ENCODE measurements around the gene PKNOX2.
A peak's percentile ranks its signal among the peaks of the same experiment; 100 is the strongest.
"Not testable (repeated sequence)": the region's sequence is repeated elsewhere in the genome, so short reads cannot be mapped to it uniquely, and the experiment has no call there.

Gene PKNOX2

DNA sequence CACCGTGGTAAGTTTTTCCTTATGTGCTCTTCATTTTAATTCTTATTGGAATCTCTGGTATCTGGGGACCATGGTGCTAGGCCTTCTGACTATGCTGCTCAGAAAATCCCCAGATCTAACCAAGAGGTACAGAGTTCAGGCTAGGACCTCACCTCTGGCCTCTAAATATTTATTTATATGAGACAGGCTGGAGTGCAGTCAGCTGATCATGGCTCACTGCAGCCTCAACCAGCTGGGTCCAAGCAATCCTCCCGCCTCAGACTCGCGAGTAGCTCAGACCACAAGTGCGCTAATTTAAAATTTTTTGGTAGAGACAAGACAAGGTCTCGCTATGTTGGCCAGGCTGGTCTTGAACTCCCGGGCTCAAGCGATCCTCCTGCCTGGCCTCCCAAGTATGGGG lies 38.4 kb downstream of the PKNOX2 start:
- no peak for DNase-seq

DNA sequence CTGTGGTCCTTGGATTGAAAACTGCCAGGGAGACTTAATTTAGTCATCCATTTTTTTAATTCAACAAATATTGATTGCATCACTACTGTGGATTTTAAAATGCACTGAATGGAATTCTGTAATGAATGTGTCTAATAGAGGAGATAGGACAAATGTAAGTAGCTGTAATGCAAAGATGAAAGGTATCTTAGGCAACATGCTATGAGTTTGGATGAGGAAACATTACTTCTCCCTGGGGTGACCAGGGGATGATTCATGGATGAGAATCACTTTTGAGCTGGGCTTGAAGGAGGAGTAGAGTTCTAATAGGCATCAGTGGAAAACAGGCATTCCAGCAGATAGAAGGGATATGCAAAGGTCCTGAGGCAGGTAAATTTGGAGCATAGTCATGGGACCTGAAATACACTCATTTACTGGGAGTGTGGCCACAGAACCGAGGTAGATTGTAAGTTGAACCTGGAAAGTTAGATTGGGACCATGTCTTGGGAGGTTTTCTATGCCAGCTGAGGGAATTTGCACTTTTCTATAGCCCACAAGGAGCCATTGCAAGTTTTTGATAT lies 43.4 kb downstream of the PKNOX2 start:
- peak; percentile 59 for DNase-seq

GRCh38 chr11:125210066-125210465 lies 45.5 kb downstream of the PKNOX2 start:
- DNase-seq, result peak; percentile 13

DNA sequence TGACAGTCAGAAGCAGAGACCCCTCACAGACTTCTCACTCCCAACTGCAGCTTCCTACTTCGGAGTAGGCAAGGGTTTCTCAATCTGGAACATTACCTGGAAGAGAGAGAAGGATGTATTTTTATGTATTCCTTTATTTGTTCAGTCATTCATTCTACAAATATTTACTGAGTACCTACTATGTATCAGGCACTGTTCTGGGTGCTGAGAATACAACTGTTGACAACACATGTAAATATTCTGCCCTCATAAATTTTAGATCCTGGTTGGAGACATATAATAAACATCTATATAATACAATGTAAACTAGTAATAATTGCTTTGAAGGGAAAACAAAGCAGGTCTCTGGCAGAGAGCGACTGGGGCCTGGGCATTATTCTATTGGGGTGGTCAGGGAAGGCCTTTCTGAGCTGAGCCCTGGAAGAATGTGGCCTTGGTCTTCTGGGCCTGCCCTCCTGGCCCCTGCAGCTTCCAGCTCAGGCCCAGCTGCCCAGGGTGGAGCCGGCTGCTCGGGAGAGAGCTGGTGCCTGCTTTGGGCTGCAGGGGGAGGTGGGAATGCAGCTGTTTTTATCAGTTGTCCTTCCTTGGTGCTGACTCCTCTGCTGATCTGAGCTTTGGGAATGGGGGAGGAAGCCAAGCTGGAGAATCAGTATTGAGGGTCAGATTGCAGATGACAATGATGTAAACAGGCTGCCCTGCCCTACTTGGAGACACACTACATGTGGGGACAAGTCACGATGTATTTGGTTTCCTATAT lies 46.8 kb downstream of the PKNOX2 start:
- no peak for DNase-seq

DNA sequence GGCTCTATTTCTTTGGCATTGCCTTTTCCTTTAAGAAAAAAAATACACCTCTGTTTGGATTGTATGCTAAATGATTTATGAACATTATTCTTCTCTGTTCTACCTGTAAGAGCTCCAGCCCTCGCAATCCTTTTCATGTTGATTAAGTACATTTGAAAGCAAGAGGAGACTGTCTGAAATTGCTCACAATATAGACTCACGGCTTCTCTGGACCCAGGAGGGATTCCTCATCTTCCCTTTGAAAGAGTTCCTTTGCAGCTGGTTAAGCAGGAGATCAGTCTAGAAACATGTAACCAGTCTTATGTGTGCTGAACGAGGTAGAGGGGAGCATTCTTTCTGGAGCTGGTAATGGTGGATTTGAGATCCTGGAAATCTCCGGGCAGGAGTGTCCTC lies 47.4 kb downstream of the PKNOX2 start:
- DNase-seq, result no peak

DNA sequence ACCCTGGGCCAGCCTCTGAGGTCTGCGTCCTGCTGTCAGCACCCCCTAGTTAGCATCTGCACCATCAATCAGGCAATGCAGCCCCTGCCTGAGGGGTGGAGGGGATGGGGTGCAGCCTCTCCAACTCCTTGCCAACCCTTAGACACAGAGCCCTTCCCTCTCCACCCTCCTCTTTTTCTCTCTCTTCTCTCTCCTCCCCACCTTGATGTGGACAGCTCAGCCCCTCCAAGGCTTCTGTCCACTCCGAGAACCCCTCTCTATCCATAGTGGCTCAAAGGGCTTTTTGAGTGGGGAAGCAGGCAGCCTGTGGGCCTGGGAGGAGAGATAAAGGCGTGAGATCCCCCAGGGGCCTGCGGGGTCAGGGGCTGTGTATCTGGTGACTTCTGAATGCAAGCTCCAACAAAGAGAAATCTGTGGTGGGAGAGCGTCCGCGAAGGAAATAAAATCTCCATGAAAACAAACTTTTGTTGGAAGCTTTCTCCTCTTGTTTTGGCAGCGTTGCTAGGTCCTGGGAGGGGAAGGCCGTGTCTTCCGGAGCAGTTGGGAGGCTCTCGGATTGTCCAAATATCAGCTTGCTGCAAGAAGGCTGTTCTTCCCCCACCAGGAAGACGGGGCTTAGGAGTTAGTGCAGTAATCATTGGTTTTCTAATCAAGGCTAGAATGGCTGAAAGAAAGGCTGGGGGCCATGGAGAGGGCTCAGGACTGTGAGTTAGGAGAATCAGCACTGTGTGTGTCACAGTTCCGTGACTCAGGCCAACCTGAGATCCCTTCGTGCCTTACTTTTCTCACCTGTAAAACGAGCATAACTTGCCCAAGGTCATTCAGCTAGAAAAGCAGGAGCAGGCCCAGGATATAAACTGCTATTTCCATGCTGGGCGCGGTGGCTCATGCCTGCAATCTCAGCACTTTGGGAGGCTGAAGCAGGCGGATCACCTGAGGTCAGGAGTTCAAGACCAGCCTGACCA lies 50.3 kb downstream of the PKNOX2 start:
- DNase-seq, result no peak

GRCh38 chr11:125215976-125216375 lies 51.4 kb downstream of the PKNOX2 start:
- no peak for DNase-seq

- DNase-seq, result no peak
These were observed 53.8 kb downstream of the PKNOX2 start for GRCh38 chr11:125218336-125218735.

- no peak for DNase-seq
These were observed 56.9 kb downstream of the PKNOX2 start for GRCh38 chr11:125221461-125221860.

DNA sequence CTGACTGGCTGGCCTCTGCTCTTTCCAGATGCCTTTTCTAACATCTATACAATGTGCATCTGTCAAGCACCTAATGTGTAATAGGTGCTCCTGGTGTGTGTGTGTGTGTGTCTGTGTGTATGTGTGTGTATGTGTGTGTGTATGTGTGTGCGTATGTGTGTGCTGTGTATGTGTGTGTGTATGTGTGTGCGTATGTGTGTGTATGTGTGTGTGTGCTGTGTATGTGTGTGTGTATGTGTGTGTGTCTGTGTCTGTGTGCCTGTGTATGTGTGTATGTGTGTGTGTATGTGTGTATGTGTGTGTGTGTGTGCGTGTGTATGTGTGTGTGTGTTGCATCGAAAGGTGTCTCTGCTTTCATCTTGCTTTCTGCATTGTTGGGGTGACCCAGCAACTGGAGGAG lies 57.9 kb downstream of the PKNOX2 start:
- no peak for DNase-seq

DNA sequence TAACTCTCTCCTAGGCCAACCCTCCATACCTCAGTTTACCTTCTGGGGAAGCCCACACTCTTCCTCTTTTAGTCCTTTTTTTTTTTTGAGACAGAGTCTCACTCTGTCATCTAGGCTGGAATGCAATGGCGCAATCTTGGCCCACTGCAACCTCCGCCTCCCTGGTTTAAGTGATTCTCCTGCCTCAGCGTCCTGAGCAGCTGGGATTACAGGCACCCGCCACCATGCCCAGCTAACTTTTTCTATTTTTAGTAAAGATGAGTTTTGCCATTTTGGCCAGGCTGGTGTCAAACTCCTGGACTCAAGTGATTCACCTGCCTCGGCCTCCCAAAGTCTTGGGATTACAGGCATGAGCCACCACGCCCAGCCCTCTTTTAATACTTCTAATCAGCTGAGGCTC lies 58.6 kb downstream of the PKNOX2 start:
- DNase-seq, result not testable (repeated sequence)

- no peak for DNase-seq
These were observed 59.4 kb downstream of the PKNOX2 start for GRCh38 chr11:125223901-125224361.

GRCh38 chr11:125224391-125225021 lies 60.0 kb downstream of the PKNOX2 start:
- peak; percentile 38 for DNase-seq

- DNase-seq, result no peak
These were observed 60.9 kb downstream of the PKNOX2 start for GRCh38 chr11:125225401-125225800.

DNA sequence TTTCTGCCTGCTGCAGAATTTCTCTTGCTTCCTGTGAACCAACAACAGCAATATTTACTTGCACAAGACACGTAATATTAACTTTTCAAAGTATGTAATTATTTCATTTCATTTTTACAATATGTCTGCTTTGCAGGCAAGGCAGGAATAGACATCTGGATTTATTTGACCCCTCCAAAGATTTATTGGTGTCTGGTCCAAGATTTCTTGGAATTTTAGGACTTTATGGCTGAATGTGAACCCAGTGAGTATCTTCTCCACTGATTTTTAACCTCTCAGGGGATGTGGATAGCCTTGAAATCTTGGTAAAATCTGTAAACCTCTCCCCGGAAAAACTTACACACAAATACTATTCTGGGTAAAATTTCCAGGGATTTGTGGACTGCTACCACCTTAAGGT lies 61.5 kb downstream of the PKNOX2 start:
- no peak for DNase-seq

DNA sequence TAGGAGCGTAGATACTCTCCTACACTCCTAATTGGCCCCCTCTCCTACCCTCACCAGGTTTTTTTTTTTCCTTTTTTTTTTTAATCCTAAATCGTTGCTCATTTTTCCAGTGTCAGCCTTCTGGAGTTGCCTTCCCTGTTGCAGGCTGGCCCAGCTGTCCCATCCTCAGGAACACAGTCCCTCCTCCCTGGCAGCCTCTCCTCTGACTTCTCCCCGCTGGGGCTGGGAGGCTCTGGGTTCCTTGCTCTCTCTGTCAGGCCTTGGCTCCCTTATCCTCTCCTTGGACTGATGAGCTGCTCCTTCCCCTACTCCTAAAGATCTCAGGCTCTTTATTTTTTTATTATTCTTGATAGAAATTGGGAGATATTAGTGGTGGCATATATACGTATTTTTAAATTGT lies 62.2 kb downstream of the PKNOX2 start:
- DNase-seq, result no peak

- DNase-seq, result no peak
These were observed 62.6 kb downstream of the PKNOX2 start for GRCh38 chr11:125227151-125227550.

- DNase-seq, result no peak
These were observed 63.9 kb downstream of the PKNOX2 start for GRCh38 chr11:125228445-125228844.

DNA sequence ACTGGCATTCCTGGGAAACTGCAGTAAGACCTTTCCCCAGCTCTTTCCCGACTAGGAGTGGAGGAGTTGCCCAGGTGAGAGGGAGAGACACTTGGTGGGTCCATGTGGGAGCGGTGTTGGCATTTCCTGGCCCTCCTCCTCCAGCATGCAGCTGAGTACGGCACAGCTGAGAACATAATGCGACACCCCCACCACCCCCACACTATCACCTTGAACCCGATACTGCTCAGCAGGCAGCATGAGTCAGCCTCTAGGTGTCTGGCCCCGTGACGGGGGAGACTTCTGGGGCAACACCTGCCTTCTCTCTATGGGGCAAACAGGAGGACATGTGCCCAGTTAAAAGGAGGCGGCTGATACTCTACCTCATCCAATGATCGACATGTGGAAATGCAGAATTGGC lies 64.4 kb downstream of the PKNOX2 start:
- DNase-seq, result no peak

- no peak for DNase-seq
These were observed 65.4 kb downstream of the PKNOX2 start for GRCh38 chr11:125229916-125230315.

GRCh38 chr11:125233116-125233515 lies 68.6 kb downstream of the PKNOX2 start:
- no peak for DNase-seq

- DNase-seq, result no peak
These were observed 69.3 kb downstream of the PKNOX2 start for GRCh38 chr11:125233736-125234275.

GRCh38 chr11:125235071-125235471 lies 70.5 kb downstream of the PKNOX2 start:
- DNase-seq, result no peak
